IPS-20b (cell line): ENCODE data around the gene NFATC2.

Source experiments
- H3K27ac ChIP-seq: one replicate; pipeline ENCODE4 v1.5.1; 2013; ENCODE audit warnings: low read length
- H3K27me3 ChIP-seq: 2 replicates; pipeline ENCODE4 v1.6.1; 2013; ENCODE audit warnings: mild to moderate bottlenecking, low read length, inconsistent platforms; ENCODE audit not compliant: insufficient read depth
- H3K36me3 ChIP-seq: 2 replicates; pipeline ENCODE4 v1.6.1; 2013; ENCODE audit warnings: low read depth, mild to moderate bottlenecking, inconsistent platforms, low read length, moderate library complexity; ENCODE audit not compliant: insufficient read depth
- H3K4me1 ChIP-seq: 2 replicates; pipeline ENCODE4 v1.6.1; 2013; ENCODE audit warnings: mild to moderate bottlenecking, control low read depth, inconsistent platforms, low read length, moderate library complexity; ENCODE audit not compliant: insufficient read depth
- H3K4me3 ChIP-seq: 2 replicates; pipeline ENCODE4 v1.5.1; 2013; ENCODE audit warnings: mild to moderate bottlenecking, low read length, inconsistent platforms
- H3K9ac ChIP-seq: 2 replicates; pipeline ENCODE4 v1.6.1; 2013; ENCODE audit warnings: low read depth, mild to moderate bottlenecking, inconsistent platforms, low read length, moderate library complexity
- H3K9me3 ChIP-seq: 2 replicates; pipeline ENCODE4 v1.6.1; 2013; ENCODE audit warnings: mild to moderate bottlenecking, low read depth, low read length, inconsistent platforms; ENCODE audit not compliant: insufficient read depth

The NFATC2 gene

GRCh38 chr20:51458751-51459439, 83.6 kb downstream of the NFATC2 start:
- Histone ChIP-seq H3K4me3 (no peak overlapping the region), H3K9ac (no peak overlapping the region), H3K36me3 (no peaks in the 10 kb centered on the region), H3K4me1 (no peaks in the 10 kb centered on the region), H3K9me3 (no peaks in the 10 kb centered on the region; the same call in 1 of the 2 replicates), H3K27ac (no peak overlapping the region), H3K27me3 (no peaks in the 10 kb centered on the region)

- Histone ChIP-seq H3K27ac (no peak overlapping the region), H3K4me3 (no peak overlapping the region), H3K9ac (no peak overlapping the region), H3K27me3 (no peaks in the 10 kb centered on the region), H3K9me3 (no peaks in the 10 kb centered on the region; the same call in 1 of the 2 replicates), H3K36me3 (no peaks in the 10 kb centered on the region), H3K4me1 (no peaks in the 10 kb centered on the region)
These were observed 85.0 kb downstream of the NFATC2 start for GRCh38 chr20:51457533-51457932.

- H3K9me3 ChIP-seq, result no peaks in the 10 kb centered on the region; the same call in 1 of the 2 replicates
- H3K4me1 ChIP-seq, result no peaks in the 10 kb centered on the region
- no peak overlapping the region for H3K4me3 ChIP-seq
- H3K27ac ChIP-seq, result no peak overlapping the region
- H3K9ac ChIP-seq, result no peak overlapping the region
- H3K36me3 ChIP-seq, result no peaks in the 10 kb centered on the region
- no peaks in the 10 kb centered on the region for H3K27me3 ChIP-seq
These were observed 85.7 kb downstream of the NFATC2 start for GRCh38 chr20:51456511-51457509.

- Histone ChIP-seq H3K9me3 (no peaks in the 10 kb centered on the region; the same call in 1 of the 2 replicates), H3K4me1 (no peaks in the 10 kb centered on the region), H3K27me3 (no peaks in the 10 kb centered on the region), H3K36me3 (no peaks in the 10 kb centered on the region), H3K9ac (no peak overlapping the region), H3K27ac (no peak overlapping the region), H3K4me3 (no peak overlapping the region)
These were observed 88.2 kb downstream of the NFATC2 start for GRCh38 chr20:51454250-51454865.

DNA sequence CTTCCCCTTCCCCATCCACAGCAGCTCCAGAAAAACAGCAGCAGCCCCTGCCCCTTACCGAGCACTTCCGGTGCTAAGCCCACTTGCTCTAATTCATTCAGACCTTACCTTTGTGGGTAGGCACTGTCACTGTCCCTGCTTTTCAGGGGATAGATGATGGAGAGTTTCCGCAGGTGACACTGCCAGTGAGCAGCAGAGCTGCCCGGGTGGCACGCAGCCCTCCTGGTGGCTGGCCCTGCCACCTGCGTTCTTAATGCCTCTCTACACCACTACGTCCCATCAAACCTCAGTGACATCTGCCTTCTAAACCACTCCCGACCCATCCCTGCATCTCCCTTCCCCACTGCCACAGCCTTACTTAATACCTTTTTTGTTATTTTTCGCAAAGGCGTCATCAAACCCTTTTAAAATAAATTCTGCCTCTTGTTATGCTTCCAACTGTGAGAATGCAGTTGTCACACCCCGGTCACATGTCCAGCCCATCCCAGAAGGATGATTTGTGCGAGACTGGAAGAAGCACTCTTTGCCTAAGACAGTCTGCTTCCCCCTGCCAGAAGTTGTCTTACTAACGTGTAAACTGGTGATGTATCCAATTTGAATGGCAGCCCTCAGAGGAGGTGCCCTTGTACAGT, 89.7 kb downstream of the NFATC2 start:
- Histone ChIP-seq H3K9ac (no peak overlapping the region), H3K36me3 (no peaks in the 10 kb centered on the region), H3K27ac (no peak overlapping the region), H3K9me3 (no peaks in the 10 kb centered on the region; the same call in 1 of the 2 replicates), H3K27me3 (no peaks in the 10 kb centered on the region), H3K4me3 (no peak overlapping the region), H3K4me1 (no peaks in the 10 kb centered on the region)

GRCh38 chr20:51452091-51452613, 90.4 kb downstream of the NFATC2 start:
- no peak overlapping the region for H3K27ac ChIP-seq
- no peaks in the 10 kb centered on the region for H3K27me3 ChIP-seq
- no peaks in the 10 kb centered on the region; the same call in 1 of the 2 replicates for H3K9me3 ChIP-seq
- H3K4me3 ChIP-seq, result no peak overlapping the region
- no peaks in the 10 kb centered on the region for H3K36me3 ChIP-seq
- no peak overlapping the region for H3K9ac ChIP-seq
- no peaks in the 10 kb centered on the region for H3K4me1 ChIP-seq

DNA sequence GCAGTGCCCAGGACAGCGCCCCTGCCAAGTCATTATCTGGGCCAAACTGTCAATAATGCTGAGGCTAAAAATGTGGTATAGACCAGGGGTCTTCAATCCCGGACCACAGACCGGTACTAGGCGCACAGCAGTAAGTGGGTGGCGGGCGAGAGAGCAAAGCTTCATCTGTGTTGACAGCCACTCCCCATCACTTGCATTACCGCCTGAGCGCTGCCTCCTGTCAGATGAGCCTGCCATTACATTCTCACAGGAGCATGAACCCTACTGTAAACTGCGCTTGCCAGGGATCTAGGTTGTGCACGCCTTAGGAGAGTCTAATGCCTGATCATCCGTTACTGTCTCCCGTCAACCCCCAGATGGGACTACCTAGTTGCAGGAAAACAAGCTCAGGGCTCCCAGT, 91.0 kb downstream of the NFATC2 start:
- no peak overlapping the region for H3K27ac ChIP-seq
- H3K4me1 ChIP-seq, result no peaks in the 10 kb centered on the region
- H3K36me3 ChIP-seq, result no peaks in the 10 kb centered on the region

DNA sequence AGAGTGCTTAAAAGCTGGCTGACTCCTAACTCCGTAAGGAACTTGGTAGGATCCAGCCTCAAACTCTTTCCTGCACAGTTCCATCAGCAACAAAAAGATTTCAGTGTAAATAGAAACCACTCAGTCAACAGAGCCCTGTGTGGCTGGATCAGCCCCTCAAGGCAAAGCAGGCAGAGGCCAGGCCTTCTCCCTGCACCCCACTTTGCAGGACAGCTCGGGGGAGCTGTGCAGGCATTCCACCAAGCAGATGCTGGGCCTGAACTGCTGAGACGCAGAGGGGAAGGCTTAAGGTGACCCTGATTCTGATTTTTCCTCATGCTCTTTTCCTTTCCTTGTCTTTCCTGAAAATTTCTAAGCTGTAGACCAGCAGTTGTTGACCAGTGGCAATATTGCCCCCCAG, 91.5 kb downstream of the NFATC2 start:
- Histone ChIP-seq H3K27ac (no peak overlapping the region), H3K9ac (no peak overlapping the region), H3K9me3 (no peaks in the 10 kb centered on the region; the same call in 1 of the 2 replicates), H3K27me3 (no peaks in the 10 kb centered on the region), H3K4me3 (no peak overlapping the region), H3K4me1 (no peaks in the 10 kb centered on the region), H3K36me3 (no peaks in the 10 kb centered on the region)

More for the DNA sequence above, 91.0 kb downstream of the NFATC2 start:
- Histone ChIP-seq H3K27me3 (no peaks in the 10 kb centered on the region), H3K9ac (no peak overlapping the region), H3K9me3 (no peaks in the 10 kb centered on the region; the same call in 1 of the 2 replicates), H3K4me3 (no peak overlapping the region)

- Histone ChIP-seq H3K36me3 (no peaks in the 10 kb centered on the region), H3K9ac (no peak overlapping the region), H3K4me1 (no peaks in the 10 kb centered on the region), H3K9me3 (no peaks in the 10 kb centered on the region; the same call in 1 of the 2 replicates), H3K4me3 (no peak overlapping the region), H3K27ac (no peak overlapping the region), H3K27me3 (no peaks in the 10 kb centered on the region)
These were observed 92.3 kb downstream of the NFATC2 start for GRCh38 chr20:51450221-51450712.

GRCh38 chr20:51449498-51450220, 92.9 kb downstream of the NFATC2 start:
- no peaks in the 10 kb centered on the region for H3K36me3 ChIP-seq
- no peak overlapping the region for H3K9ac ChIP-seq
- no peak overlapping the region for H3K4me3 ChIP-seq
- H3K4me1 ChIP-seq, result no peaks in the 10 kb centered on the region
- H3K27ac ChIP-seq, result no peak overlapping the region
- no peaks in the 10 kb centered on the region for H3K27me3 ChIP-seq
- H3K9me3 ChIP-seq, result no peaks in the 10 kb centered on the region; the same call in 1 of the 2 replicates
